GM12878 (cell line): ENCODE data around the gene KCNRG. TPM values are rescaled to one million over a fixed set of nuclear protein-coding genes. Genes with fewer than 3 reads are reported as not detected.

Experiments used
- ASH2L ChIP-seq: fragments of 300-600, 200-600 bp; sonication (generic); IDR thresholded peaks from 2 replicates; pipeline ENCODE4 v1.6.1; 2017; ENCODE audit warnings: low read depth, mild to moderate bottlenecking, borderline replicate concordance
- BCL11A ChIP-seq: IDR thresholded peaks from 2 replicates; pipeline ENCODE4 v1.6.1; 2011; ENCODE audit warnings: low read depth, low read length
- CHD4 ChIP-seq: fragments of 200-600 bp; sonication (generic); IDR thresholded peaks from 2 replicates; pipeline ENCODE4 v1.6.1; 2016; ENCODE audit warnings: mild to moderate bottlenecking
- ETV6 ChIP-seq, 2 experiments: fragments of 450-650 bp in 1 of 2; IDR thresholded peaks in 1 of 2; conservative IDR thresholded peaks in 1 of 2; 2 replicates each; pipeline ENCODE4 v1.6.1; 2014; ENCODE audit warnings: antibody characterized with exemption in 1 of 2, borderline replicate concordance in 1 of 2, low read depth in 1 of 2, mild to moderate bottlenecking in 1 of 2, moderate library complexity in 1 of 2
- GABPA ChIP-seq: IDR thresholded peaks from 2 replicates; pipeline ENCODE4 v1.6.1; 2014; ENCODE audit warnings: antibody characterized with exemption, low read depth, mild to moderate bottlenecking, inconsistent platforms
- IKZF1 ChIP-seq: fragments of 450-650 bp; conservative IDR thresholded peaks from 2 replicates; pipeline ENCODE4 v1.6.1; 2017; ENCODE audit warnings: antibody characterized with exemption, mild to moderate bottlenecking
- IKZF2 ChIP-seq, 2 experiments: fragments of 450-650 bp; IDR thresholded peaks; 2 replicates each; pipeline ENCODE4 v1.6.1; 2017; ENCODE audit warnings: mild to moderate bottlenecking in 2 of 2, moderate library complexity in 2 of 2
- IRF4 ChIP-seq: IDR thresholded peaks from 2 replicates; pipeline ENCODE4 v1.6.1; 2011; ENCODE audit warnings: low read depth, low read length
- KDM1A ChIP-seq: fragments of 200-600 bp; sonication (generic); IDR thresholded peaks from 2 replicates; pipeline ENCODE4 v1.6.1; 2016; ENCODE audit warnings: borderline replicate concordance
- MEF2B ChIP-seq: fragments of 450-650 bp; IDR thresholded peaks from 2 replicates; pipeline ENCODE4 v1.6.1; 2018; ENCODE audit warnings: mild to moderate bottlenecking, moderate library complexity; ENCODE audit not compliant: partially characterized antibody, poor library complexity, severe bottlenecking
- NFYA ChIP-seq: IDR thresholded peaks from 2 replicates; pipeline ENCODE4 v1.6.1; 2011; ENCODE audit warnings: low read depth, mild to moderate bottlenecking, low read length, improper control_type of control experiment, borderline replicate concordance
- NFYB ChIP-seq: IDR thresholded peaks from 2 replicates; pipeline ENCODE4 v1.6.1; 2011; ENCODE audit warnings: low read depth, mild to moderate bottlenecking, low read length, improper control_type of control experiment, moderate library complexity; ENCODE audit not compliant: insufficient read depth
- RAD51 ChIP-seq: fragments of 450-650 bp; IDR thresholded peaks from 2 replicates; pipeline ENCODE4 v1.6.1; 2016; ENCODE audit warnings: moderate library complexity, mild to moderate bottlenecking, inconsistent platforms
- RUNX3 ChIP-seq: IDR thresholded peaks from 2 replicates; pipeline ENCODE4 v1.6.1; 2012; ENCODE audit warnings: low read length, inconsistent platforms
- SMAD1 ChIP-seq: fragments of 450-650 bp; IDR thresholded peaks from 2 replicates; pipeline ENCODE4 v1.6.1; 2018; ENCODE audit warnings: mild to moderate bottlenecking, low read depth; ENCODE audit not compliant: partially characterized antibody
- SMAD5 ChIP-seq: IDR thresholded peaks from 2 replicates; pipeline ENCODE4 v1.6.1; 2016; ENCODE audit warnings: antibody characterized with exemption, low read depth
- SMARCA5 ChIP-seq: fragments of 450-650 bp; IDR thresholded peaks from 2 replicates; pipeline ENCODE4 v1.6.1; 2017; ENCODE audit warnings: mild to moderate bottlenecking
- SREBF2 ChIP-seq: IDR thresholded peaks from 2 replicates; pipeline ENCODE4 v1.6.1; 2012; ENCODE audit warnings: mild to moderate bottlenecking, low read length
- SUZ12 ChIP-seq: fragments of 200-600 bp; sonication (generic); IDR thresholded peaks from one replicate; pipeline ENCODE4 v1.6.1; 2018; ENCODE audit warnings: antibody characterized with exemption, mild to moderate bottlenecking; ENCODE audit not compliant: unreplicated experiment
- TCF12 ChIP-seq: IDR thresholded peaks from 2 replicates; pipeline ENCODE4 v1.6.1; 2011; ENCODE audit warnings: low read depth, mild to moderate bottlenecking, low read length
- ZNF207 ChIP-seq: fragments of 450-650 bp; IDR thresholded peaks from 2 replicates; pipeline ENCODE4 v1.6.1; 2014; ENCODE audit warnings: antibody characterized with exemption, mild to moderate bottlenecking, borderline replicate concordance
- ZNF24 ChIP-seq: fragments of 450-650 bp; IDR thresholded peaks from 2 replicates; pipeline ENCODE4 v1.6.1; 2017; ENCODE audit warnings: antibody characterized with exemption, mild to moderate bottlenecking
- polyA plus RNA-seq, 11 experiments: library from polyadenylated mRNA; depleted of rRNA in 4 of 11; unstranded in 6 of 11; stranded (reverse) in 5 of 11; fragments of >200 nt; fragmentation: Nextera tagmentation in 4 of 11; fragmentation: Illumina TruSeq in 1 of 11; extraction: Ambion mirVana in 4 of 11; extraction: Trizol in 1 of 11; gene quantifications; 1 replicate in 1 of 11; 2 replicates in 10 of 11; pipeline versions ENCODE4 v1.2.1 to v1.2.3, GENCODE V29; 2011 to 2016; ENCODE audit warnings: inconsistent platforms in 2 of 11, missing spikeins in 2 of 11, low read depth in 1 of 11
- total RNA-seq, 4 experiments: library from RNA; depleted of rRNA in 3 of 4; stranded (reverse); fragments of >200 nt in 3 of 4; fragmentation: Illumina TruSeq in 1 of 4; extraction: Trizol in 1 of 4; gene quantifications; 2 replicates each; pipeline versions ENCODE4 v1.2.1 to v1.2.3, GENCODE V29; 2013 to 2021
- TF ChIP-seq, protein P1 (sequence below): fragments of 450-650 bp; IDR thresholded peaks from 2 replicates; pipeline ENCODE4 v1.6.1; 2016; ENCODE audit warnings: mild to moderate bottlenecking, moderate library complexity, borderline replicate concordance
- TF ChIP-seq, protein P2 (sequence below): IDR thresholded peaks from 2 replicates; pipeline ENCODE4 v1.6.1; 2012; ENCODE audit warnings: low read depth, low read length, improper control_type of control experiment
- TF ChIP-seq, protein P3 (sequence below): IDR thresholded peaks from 2 replicates; pipeline ENCODE4 v1.6.1; 2011; ENCODE audit warnings: mild to moderate bottlenecking, low read depth, low read length, moderate library complexity; ENCODE audit not compliant: insufficient replicate concordance

Gene KCNRG
- total and polyA plus RNA-seq, 10 of the 15 experiments (the other 5 are each of a cell fraction or from before 2014, with no cell fraction given), result 0.37 to 1.5 (median 0.58) TPM

DNA sequence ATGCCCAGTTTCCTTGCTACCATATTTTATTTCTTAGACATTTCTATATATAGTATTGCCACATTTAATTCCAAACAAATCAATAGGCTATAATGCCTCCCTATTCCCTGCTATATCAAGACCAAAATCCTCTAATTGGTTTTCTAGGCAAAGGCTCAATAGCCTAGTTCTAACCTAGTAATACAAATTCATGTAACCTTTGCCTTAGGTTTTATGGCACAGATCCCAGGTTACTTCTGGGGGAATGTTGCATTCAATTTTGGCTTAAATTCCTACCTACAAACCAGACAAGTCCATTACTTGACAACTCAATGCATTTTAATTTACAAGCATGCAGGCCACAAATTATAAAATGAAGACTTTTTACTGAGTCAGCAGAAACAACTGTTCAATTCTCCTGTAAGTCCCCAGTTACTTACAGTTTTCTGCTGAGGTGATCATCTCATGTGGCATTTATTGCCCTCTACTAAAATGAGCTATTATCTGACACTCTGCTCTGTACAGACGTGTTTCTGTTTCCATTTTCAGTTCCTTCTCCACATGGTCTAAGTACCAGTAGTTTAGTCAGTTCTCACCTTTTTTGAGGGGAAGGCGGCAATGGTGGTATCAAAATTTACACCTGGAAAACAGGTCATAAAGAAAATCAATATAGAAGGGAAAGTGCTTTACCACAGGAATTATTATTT lies 11.7 kb downstream of the KCNRG start (continued):
- TF ChIP-seq ETV6 (conservative IDR thresholded peaks at IDR 0.05 in 1 of 2, IDR thresholded peaks at IDR 0.05 in 1 of 2; ENCODE audit: borderline replicate concordance in 1 of 2, low read depth in 1 of 2), result peak in 1 of 2 experiments; percentile 85; a peak in 1 of 4 replicates
- no peak for TF ChIP-seq CHD4
- peak; percentile 49; the same call in 1 of the 2 replicates for TF ChIP-seq RAD51
- no peak for TF ChIP-seq SMAD1
- TF ChIP-seq SMAD5, result no peak
- peak; percentile 91 to 94 for TF ChIP-seq IKZF2 (IDR thresholded peaks at IDR 0.05)
- no peak for TF ChIP-seq GABPA
- no peak for TF ChIP-seq KDM1A
- peak; percentile 17; the same call in 1 of the 2 replicates for TF ChIP-seq TCF12
- TF ChIP-seq RUNX3, result peak; percentile 93
- peak; percentile 74; the same call in 1 of the 2 replicates for TF ChIP-seq BCL11A
- TF ChIP-seq NFYB, result no peak
- TF ChIP-seq, protein P1, sequence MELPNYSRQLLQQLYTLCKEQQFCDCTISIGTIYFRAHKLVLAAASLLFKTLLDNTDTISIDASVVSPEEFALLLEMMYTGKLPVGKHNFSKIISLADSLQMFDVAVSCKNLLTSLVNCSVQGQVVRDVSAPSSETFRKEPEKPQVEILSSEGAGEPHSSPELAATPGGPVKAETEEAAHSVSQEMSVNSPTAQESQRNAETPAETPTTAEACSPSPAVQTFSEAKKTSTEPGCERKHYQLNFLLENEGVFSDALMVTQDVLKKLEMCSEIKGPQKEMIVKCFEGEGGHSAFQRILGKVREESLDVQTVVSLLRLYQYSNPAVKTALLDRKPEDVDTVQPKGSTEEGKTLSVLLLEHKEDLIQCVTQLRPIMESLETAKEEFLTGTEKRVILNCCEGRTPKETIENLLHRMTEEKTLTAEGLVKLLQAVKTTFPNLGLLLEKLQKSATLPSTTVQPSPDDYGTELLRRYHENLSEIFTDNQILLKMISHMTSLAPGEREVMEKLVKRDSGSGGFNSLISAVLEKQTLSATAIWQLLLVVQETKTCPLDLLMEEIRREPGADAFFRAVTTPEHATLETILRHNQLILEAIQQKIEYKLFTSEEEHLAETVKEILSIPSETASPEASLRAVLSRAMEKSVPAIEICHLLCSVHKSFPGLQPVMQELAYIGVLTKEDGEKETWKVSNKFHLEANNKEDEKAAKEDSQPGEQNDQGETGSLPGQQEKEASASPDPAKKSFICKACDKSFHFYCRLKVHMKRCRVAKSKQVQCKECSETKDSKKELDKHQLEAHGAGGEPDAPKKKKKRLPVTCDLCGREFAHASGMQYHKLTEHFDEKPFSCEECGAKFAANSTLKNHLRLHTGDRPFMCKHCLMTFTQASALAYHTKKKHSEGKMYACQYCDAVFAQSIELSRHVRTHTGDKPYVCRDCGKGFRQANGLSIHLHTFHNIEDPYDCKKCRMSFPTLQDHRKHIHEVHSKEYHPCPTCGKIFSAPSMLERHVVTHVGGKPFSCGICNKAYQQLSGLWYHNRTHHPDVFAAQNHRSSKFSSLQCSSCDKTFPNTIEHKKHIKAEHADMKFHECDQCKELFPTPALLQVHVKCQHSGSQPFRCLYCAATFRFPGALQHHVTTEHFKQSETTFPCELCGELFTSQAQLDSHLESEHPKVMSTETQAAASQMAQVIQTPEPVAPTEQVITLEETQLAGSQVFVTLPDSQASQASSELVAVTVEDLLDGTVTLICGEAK, result no peak
- TF ChIP-seq ZNF207, result no peak
- TF ChIP-seq, protein P2, sequence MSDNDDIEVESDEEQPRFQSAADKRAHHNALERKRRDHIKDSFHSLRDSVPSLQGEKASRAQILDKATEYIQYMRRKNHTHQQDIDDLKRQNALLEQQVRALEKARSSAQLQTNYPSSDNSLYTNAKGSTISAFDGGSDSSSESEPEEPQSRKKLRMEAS, result peak; percentile 47; the same call in 1 of the 2 replicates
- no peak for TF ChIP-seq SREBF2
- peak; percentile 93 for TF ChIP-seq IRF4
- TF ChIP-seq ZNF24, result 0 out of 2 replicates have a peak, but pooled peaks have one; percentile 14
- no peak for TF ChIP-seq NFYA
- TF ChIP-seq SUZ12, result no peak
- TF ChIP-seq MEF2B, result peak; percentile 53
- peak; percentile 79 for TF ChIP-seq IKZF1
- TF ChIP-seq ASH2L, result no peak
- TF ChIP-seq SMARCA5, result 0 out of 2 replicates have a peak, but pooled peaks have one; percentile 36
- TF ChIP-seq, protein P3, sequence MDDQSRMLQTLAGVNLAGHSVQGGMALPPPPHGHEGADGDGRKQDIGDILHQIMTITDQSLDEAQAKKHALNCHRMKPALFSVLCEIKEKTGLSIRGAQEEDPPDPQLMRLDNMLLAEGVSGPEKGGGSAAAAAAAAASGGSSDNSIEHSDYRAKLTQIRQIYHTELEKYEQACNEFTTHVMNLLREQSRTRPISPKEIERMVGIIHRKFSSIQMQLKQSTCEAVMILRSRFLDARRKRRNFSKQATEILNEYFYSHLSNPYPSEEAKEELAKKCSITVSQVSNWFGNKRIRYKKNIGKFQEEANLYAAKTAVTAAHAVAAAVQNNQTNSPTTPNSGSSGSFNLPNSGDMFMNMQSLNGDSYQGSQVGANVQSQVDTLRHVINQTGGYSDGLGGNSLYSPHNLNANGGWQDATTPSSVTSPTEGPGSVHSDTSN, result no peak
